Measurements from ENCODE around the gene NDUFS4.

Gene NDUFS4

DNA sequence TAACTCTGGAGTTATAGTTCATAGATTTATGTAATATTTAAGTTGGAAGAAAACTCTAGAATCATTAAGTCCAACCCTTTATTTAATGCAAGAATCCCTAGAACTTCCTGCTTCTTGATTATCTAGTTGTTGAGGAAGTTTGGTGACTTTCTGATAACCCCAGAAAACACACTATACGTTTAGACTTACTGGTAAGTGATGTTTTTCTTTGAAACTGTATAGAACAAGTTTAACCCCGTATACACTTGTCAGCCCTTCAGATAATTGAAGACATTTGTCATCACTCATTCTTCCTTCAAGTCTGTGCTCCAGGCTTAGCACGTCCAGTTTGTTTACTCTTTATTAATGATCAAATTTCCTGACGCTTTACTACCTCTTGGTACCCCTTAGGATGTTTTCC, 9.0 kb downstream of the NDUFS4 start:
- no peak overlapping the region for H3K4me3 ChIP-seq (ENCODE audit: low read depth, low read length)
- DNase-seq (ENCODE audit: low read depth), result no peak
- TF ChIP-seq, protein P1, sequence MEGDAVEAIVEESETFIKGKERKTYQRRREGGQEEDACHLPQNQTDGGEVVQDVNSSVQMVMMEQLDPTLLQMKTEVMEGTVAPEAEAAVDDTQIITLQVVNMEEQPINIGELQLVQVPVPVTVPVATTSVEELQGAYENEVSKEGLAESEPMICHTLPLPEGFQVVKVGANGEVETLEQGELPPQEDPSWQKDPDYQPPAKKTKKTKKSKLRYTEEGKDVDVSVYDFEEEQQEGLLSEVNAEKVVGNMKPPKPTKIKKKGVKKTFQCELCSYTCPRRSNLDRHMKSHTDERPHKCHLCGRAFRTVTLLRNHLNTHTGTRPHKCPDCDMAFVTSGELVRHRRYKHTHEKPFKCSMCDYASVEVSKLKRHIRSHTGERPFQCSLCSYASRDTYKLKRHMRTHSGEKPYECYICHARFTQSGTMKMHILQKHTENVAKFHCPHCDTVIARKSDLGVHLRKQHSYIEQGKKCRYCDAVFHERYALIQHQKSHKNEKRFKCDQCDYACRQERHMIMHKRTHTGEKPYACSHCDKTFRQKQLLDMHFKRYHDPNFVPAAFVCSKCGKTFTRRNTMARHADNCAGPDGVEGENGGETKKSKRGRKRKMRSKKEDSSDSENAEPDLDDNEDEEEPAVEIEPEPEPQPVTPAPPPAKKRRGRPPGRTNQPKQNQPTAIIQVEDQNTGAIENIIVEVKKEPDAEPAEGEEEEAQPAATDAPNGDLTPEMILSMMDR (IDR thresholded peaks at IDR 0.05; ENCODE audit: low read depth, low read length, missing control alignments), result no peak

DNA sequence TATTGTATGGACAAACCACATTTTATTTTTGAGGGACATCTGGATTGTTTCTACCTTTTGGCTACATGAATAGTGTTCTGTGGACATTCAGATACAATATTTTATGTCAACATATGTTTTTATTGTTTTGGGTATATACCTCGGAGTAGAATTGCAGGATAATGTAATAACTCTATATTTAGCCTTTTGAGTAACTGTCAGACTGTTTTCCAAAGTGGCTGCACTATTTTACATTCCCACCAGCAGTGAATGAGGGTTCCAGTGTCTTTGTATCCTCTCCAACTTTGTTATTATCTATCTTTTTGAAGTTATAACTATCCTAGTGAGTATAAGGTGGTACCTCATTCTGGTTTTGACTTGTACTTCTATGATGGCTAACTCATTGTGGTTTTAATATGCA, 11.0 kb downstream of the NDUFS4 start:
- TF ChIP-seq, protein P1 (IDR thresholded peaks at IDR 0.05; ENCODE audit: low read depth, low read length, missing control alignments), result no peak
- no peak overlapping the region for H3K4me3 ChIP-seq (ENCODE audit: low read depth, low read length)
- no peak for DNase-seq (ENCODE audit: low read depth)

DNA sequence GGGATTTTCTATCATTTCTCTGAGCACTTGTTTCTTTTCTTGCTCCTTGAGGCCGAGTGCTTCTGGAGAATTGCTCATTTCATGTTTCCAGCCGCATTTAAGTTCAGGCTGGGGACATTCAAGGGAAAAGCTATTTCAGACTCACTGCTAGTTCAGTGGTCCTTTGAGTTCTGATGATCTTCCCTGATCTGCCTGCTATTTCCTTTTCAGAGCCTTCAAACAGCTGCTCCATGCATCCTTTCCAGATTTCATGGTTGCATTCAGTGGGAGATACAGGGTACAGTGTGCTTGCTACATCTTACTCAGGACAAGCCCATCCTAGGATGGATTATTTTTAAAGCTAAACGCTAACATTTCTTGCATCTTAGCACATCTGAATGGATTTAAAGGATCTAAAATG, 14.7 kb downstream of the NDUFS4 start:
- no peak overlapping the region for H3K4me3 ChIP-seq (ENCODE audit: low read depth, low read length)
- TF ChIP-seq, protein P1 (IDR thresholded peaks at IDR 0.05; ENCODE audit: low read depth, low read length, missing control alignments), result no peak
- DNase-seq (ENCODE audit: low read depth), result no peak

DNA sequence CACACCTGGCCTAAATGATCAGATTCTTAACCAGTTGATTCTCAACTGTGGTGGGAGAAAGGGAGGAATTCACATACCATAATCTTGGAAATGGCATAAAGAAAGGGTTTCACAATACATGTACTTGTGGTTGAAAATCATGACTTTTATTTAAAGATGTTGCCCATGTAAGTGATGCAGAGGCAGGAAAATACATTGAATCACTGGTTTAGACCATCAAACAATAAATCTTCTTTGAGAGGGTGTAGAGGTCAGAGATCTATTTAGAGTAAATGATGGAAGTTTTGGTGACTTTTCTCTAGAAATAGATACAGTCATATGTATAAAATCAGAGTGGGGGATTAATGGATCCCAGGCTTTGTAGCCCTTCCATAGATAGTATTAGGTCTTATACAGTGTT, 15.4 kb downstream of the NDUFS4 start:
- TF ChIP-seq, protein P1 (IDR thresholded peaks at IDR 0.05; ENCODE audit: low read depth, low read length, missing control alignments), result no peak

DNA sequence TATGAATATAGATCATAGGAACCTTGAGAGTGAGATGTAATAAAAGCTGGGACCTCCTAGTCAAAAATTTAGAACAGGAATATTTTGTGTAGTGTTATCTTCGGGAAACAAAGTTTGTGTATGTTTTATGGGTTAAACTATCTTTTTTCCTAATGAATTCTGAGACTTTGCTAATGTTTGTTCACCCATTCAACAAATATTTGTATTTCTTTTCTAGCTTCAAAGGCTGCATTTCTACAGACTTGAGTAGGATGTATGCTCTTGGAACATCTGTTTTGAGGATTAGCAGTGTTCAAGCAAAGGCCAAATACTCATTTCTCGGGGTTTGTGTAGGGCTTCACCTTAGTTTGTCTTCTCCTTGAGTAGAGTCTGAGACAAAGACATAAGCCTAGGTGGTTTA, 16.2 kb downstream of the NDUFS4 start:
- TF ChIP-seq, protein P1 (IDR thresholded peaks at IDR 0.05; ENCODE audit: low read depth, low read length, missing control alignments), result no peak
- no peak for DNase-seq (ENCODE audit: low read depth)
- no peak overlapping the region for H3K4me3 ChIP-seq (ENCODE audit: low read depth, low read length)

More for the DNA sequence above, 15.4 kb downstream of the NDUFS4 start:
- no peak for DNase-seq (ENCODE audit: low read depth)
- H3K4me3 ChIP-seq (ENCODE audit: low read depth, low read length), result no peak overlapping the region

DNA sequence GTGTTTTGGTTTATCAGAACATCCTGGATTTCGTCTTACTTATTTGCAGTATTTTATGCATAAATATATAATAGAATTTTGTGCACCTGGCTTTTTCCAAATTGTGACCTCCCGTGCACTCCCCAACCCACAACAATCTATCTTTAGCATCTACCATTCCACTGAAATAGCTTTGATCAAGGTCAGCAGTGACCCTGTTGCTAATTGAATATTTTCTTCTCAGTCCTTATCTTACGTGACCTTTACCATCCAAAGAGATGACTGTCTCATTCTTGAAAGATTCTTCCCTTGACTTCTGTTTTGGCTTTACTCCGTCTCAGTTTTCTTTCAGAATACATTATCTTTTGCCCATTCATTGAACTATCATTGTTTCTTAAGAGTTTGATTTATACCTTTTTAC, 18.4 kb downstream of the NDUFS4 start:
- DNase-seq (ENCODE audit: low read depth), result no peak
- TF ChIP-seq, protein P1 (IDR thresholded peaks at IDR 0.05; ENCODE audit: low read depth, low read length, missing control alignments), result no peak
- H3K4me3 ChIP-seq (ENCODE audit: low read depth, low read length), result no peak overlapping the region

DNA sequence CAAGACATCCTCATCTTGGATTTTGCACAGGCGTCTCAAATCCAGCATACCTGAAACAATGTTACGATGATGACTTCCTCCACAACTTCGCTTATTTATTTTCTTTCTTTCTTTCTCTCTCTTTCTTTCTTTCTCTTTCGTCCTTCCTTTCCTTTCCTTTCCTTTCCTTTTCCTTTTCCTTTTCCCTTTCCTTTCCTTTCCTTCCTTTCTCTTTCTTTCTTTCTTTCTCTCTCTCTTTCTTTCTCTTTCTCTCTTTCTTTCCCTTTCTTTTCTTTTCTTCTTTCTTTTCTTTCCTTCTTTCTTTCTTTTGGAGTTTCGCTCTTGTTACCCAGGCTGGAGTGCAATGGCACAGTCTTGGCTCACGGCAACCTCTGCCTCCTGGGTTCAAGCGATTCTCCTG, 20.1 kb downstream of the NDUFS4 start:
- DNase-seq (ENCODE audit: low read depth), result no peak
- TF ChIP-seq, protein P1 (IDR thresholded peaks at IDR 0.05; ENCODE audit: low read depth, low read length, missing control alignments), result no peak
- no peak overlapping the region for H3K4me3 ChIP-seq (ENCODE audit: low read depth, low read length)

Data from GM12864 (cell line).